ENCODE results near the gene EML4. TPM values are rescaled to one million over a fixed set of nuclear protein-coding genes. Genes with fewer than 3 reads are reported as not detected.

EML4 gene
- total RNA-seq, 2 experiments from 2014 or later: 58.2 to 59.7 TPM

DNA sequence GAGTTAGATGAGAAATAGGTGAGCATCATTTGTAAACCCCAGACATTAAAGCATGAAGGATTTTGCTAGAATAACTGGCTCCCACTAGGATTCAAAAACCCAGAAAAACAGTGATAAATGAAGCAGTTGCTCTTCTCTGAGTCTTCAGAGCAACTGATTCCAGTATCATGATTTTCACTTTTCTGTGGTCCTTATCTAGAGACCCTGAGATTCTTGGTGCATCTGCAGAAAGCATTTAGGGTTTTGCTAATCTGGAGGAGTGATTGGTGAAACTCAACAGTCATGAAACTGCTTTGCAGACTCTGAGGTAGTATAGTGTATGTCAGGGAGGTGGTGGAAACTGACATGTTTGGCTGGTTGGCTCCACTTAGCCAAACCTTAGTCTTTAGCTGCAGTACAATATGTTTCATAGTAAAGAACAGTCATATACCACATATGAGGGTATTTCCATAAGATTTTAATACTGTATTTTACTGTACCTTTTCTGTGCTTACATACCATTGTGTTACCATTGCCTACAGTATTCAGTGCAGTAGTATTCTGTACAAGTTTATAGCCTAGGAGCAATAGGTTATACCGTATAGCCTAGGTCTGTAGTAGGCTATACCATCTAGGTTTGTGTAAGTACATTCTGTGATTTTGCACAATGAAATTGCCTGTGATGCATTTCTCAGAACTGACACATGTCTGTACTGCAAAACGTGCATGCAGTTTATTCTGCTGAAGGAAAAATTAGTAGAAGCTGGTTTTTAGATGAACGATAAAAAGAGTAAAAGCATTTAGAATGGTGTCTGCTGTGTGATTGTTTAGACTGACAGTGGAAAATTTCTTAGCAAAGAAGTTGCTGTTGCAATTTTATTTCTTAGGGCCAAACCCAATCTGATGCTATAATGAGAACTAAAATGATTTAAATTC, 23.8 kb downstream of the EML4 start:
- H3K4me3 Mint-ChIP-seq: no peak overlapping the region

DNA sequence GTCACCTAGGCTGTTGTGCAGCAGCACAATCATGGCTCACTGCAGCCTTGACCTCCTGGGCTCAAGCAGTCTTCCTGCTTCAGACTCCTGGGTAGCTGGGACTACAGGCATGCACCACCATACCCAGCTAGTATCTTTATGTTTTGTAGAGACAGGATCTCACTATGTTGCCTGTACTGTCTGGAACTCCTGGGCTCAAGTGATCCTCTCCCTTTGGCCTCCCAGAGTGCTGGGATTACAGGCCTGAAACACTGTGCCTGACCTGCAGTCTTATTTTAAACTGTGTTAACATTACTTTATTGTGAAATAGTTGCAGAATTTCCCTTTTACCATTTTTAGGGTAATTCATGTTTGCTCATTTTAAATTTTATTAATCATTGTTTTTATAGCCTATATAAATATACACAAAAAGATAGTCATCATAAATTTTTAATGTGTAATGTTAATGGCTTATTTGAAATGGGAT, 24.6 kb downstream of the EML4 start:
- no peak overlapping the region for H3K4me3 Mint-ChIP-seq
- ChIA-PET CTCF (interaction anchor here (0.9 to 3.2 kb wide), 4 partner anchors 58 to 135 kb away, joined by 3 to 55 read pairs (median 4); no protein-coding TSS in a partner anchor), POLR2A (interaction anchor here (1.3 to 1.4 kb wide), 2 partner anchors 11 to 23 kb away, joined by 4 read pairs; no protein-coding TSS in a partner anchor)
- H3K9me3 Mint-ChIP-seq: no peaks in the 10 kb centered on the region
- H3K27ac Mint-ChIP-seq: peak overlapping the region; percentile 52
- DNase-seq (no peak), ATAC-seq (no peak)
- no peaks in the 10 kb centered on the region for H3K27me3 Mint-ChIP-seq
- intact Hi-C loops (cut with micrococcal nuclease): no loop called here
- H3K4me1 Mint-ChIP-seq (ENCODE audit: low read depth): peaks cover 68% of the 10 kb centered on the region
- peaks cover 9% of the 10 kb centered on the region for H3K36me3 Mint-ChIP-seq (ENCODE audit: low read depth)
- TF ChIP-seq, protein P1, sequence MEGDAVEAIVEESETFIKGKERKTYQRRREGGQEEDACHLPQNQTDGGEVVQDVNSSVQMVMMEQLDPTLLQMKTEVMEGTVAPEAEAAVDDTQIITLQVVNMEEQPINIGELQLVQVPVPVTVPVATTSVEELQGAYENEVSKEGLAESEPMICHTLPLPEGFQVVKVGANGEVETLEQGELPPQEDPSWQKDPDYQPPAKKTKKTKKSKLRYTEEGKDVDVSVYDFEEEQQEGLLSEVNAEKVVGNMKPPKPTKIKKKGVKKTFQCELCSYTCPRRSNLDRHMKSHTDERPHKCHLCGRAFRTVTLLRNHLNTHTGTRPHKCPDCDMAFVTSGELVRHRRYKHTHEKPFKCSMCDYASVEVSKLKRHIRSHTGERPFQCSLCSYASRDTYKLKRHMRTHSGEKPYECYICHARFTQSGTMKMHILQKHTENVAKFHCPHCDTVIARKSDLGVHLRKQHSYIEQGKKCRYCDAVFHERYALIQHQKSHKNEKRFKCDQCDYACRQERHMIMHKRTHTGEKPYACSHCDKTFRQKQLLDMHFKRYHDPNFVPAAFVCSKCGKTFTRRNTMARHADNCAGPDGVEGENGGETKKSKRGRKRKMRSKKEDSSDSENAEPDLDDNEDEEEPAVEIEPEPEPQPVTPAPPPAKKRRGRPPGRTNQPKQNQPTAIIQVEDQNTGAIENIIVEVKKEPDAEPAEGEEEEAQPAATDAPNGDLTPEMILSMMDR (IDR thresholded peaks at IDR 0.05): no peak

More for the DNA sequence above, 23.8 kb downstream of the EML4 start:
- Mint-ChIP-seq H3K9me3 (no peaks in the 10 kb centered on the region), H3K36me3 (ENCODE audit: low read depth) (peaks cover 7% of the 10 kb centered on the region), H3K27me3 (no peaks in the 10 kb centered on the region), H3K27ac (peak overlapping the region; percentile 73), H3K4me1 (ENCODE audit: low read depth) (peaks cover 60% of the 10 kb centered on the region)
- DNase-seq (peak; percentile 33), ATAC-seq (peak; percentile 89)
- ChIA-PET CTCF (interaction anchor here (0.9 kb wide), 1 partner anchor 103 kb away, joined by 3 read pairs; no protein-coding TSS in a partner anchor), POLR2A (interaction anchor here (1.0 to 1.4 kb wide), 3 partner anchors 10 to 91 kb away, joined by 3 to 4 read pairs (median 4); no protein-coding TSS in a partner anchor)
- intact Hi-C loops (cut with micrococcal nuclease): no loop called here
- TF ChIP-seq, protein P1 (IDR thresholded peaks at IDR 0.05): no peak

DNA sequence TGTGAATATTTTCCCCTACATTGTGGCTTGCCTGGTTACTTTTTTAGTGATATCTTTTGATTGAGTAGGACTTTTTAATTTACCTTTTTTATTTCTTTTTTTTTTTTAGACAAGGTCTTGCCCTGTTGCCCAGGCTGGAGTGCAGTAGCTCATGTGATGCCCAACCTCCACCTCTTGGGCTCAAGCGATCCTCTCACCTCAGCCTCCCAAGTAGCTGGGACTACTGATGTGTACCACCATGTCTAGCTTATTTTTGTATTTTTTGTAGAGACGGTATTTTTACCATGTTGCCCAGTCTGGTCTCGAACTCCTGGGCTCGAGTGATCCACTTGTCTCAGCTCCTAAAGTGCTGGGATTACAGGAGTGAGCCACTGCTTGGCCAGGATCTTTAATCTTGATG, 25.3 kb downstream of the EML4 start:
- H3K4me1 Mint-ChIP-seq (ENCODE audit: low read depth): peaks cover 69% of the 10 kb centered on the region
- no peaks in the 10 kb centered on the region for H3K9me3 Mint-ChIP-seq
- no peak overlapping the region for H3K27ac Mint-ChIP-seq
- ChIA-PET POLR2A (interaction anchor here (0.7 kb wide), 1 partner anchor 227 kb away, joined by 3 read pairs; no protein-coding TSS in a partner anchor), CTCF (interaction anchor here (1.0 to 3.2 kb wide), 5 partner anchors 23 to 134 kb away, joined by 3 to 55 read pairs (median 15); no protein-coding TSS in a partner anchor)
- intact Hi-C loops (cut with micrococcal nuclease): no loop called here
- TF ChIP-seq, protein P1 (IDR thresholded peaks at IDR 0.05): no peak
- ATAC-seq: no peak
- H3K27me3 Mint-ChIP-seq: no peaks in the 10 kb centered on the region
- no peak overlapping the region for H3K4me3 Mint-ChIP-seq
- DNase-seq: no peak
- peaks cover 13% of the 10 kb centered on the region for H3K36me3 Mint-ChIP-seq (ENCODE audit: low read depth)

GRCh38 chr2:42195559-42195958, 26.4 kb downstream of the EML4 start:
- ATAC-seq (no peak), DNase-seq (no peak)
- Mint-ChIP-seq H3K36me3 (ENCODE audit: low read depth) (peaks cover 17% of the 10 kb centered on the region), H3K9me3 (no peaks in the 10 kb centered on the region), H3K4me1 (ENCODE audit: low read depth) (peaks cover 69% of the 10 kb centered on the region), H3K27ac (no peak overlapping the region), H3K4me3 (no peak overlapping the region), H3K27me3 (no peaks in the 10 kb centered on the region)
- CTCF ChIA-PET: interaction anchor here (0.9 to 3.2 kb wide), 13 partner anchors 10 to 133 kb away, joined by 3 to 55 read pairs (median 6); no protein-coding TSS in a partner anchor
- intact Hi-C loops (cut with micrococcal nuclease): no loop called here
- TF ChIP-seq, protein P1 (IDR thresholded peaks at IDR 0.05): no peak
- POLR2A ChIA-PET: no interaction called here
